HG03175 (cell line): Measurements from ENCODE around the gene SLC25A2.
"Not testable (repeated sequence)": the region's sequence is repeated elsewhere in the genome, so short reads cannot be mapped to it uniquely, and the experiment has no call there.

Source experiments
- ATAC-seq: cut with Tn5 transposase; IDR thresholded peaks from one replicate; pipeline ENCODE4 v1.9.1; 2021; ENCODE audit warnings: mild to moderate bottlenecking, moderate library complexity; ENCODE audit not compliant: unreplicated experiment

Gene SLC25A2

GRCh38 chr5:141303756-141304155, at the start of gene SLC25A2:
SLC25A2 (minus strand) TSS chr5:141304049; CDS start chr5:141303865, 184 bp downstream.
- no peak for ATAC-seq

GRCh38 chr5:141351591-141351990, 47.7 kb upstream of the SLC25A2 start:
- no peak for ATAC-seq

- peak; percentile 79 for ATAC-seq
Measured at GRCh38 chr5:141349917-141350619, 46.2 kb upstream of the SLC25A2 start, which contains the start of gene PCDHGB1. PCDHGB1 (plus strand) TSS chr5:141350099; CDS start chr5:141350261, 162 bp downstream.

- ATAC-seq = not testable (repeated sequence)
Measured at GRCh38 chr5:141346017-141346416, 42.2 kb upstream of the SLC25A2 start.

- ATAC-seq = no peak
Measured at GRCh38 chr5:141345327-141345726, 41.5 kb upstream of the SLC25A2 start.

GRCh38 chr5:141343953-141344463, 40.2 kb upstream of the SLC25A2 start:
- no peak for ATAC-seq

- no peak for ATAC-seq
Measured at GRCh38 chr5:141343242-141343952, 39.5 kb upstream of the SLC25A2 start, which contains the start of gene PCDHGA3. PCDHGA3 (plus strand) TSS chr5:141343829; CDS start chr5:141344034, 205 bp downstream.

GRCh38 chr5:141342773-141343172, 38.9 kb upstream of the SLC25A2 start:
- no peak for ATAC-seq

GRCh38 chr5:141340781-141341354, 37.0 kb upstream of the SLC25A2 start:
- not testable (repeated sequence) for ATAC-seq

- ATAC-seq = no peak
Measured at GRCh38 chr5:141338538-141339306, 34.9 kb upstream of the SLC25A2 start, which contains the start of gene PCDHGA2. PCDHGA2 (plus strand) TSS chr5:141338760.

GRCh38 chr5:141332571-141332970, 28.7 kb upstream of the SLC25A2 start:
- not testable (repeated sequence) for ATAC-seq

GRCh38 chr5:141330299-141331080, 26.6 kb upstream of the SLC25A2 start, which contains the start of gene PCDHGA1:
PCDHGA1 (plus strand) TSS chr5:141330514.
- no peak for ATAC-seq

- no peak for ATAC-seq
Measured at GRCh38 chr5:141328231-141328630, 24.4 kb upstream of the SLC25A2 start.

GRCh38 chr5:141326088-141326854, 22.4 kb upstream of the SLC25A2 start:
- peak; percentile 80 for ATAC-seq

- no peak for ATAC-seq
Measured at GRCh38 chr5:141322261-141322660, 18.4 kb upstream of the SLC25A2 start.

GRCh38 chr5:141320225-141321169, 16.6 kb upstream of the SLC25A2 start, which contains the start of gene TAF7:
TAF7 (minus strand) TSS chr5:141320784; CDS start chr5:141320044, 740 bp downstream.
- peak; percentile 93 for ATAC-seq

GRCh38 chr5:141319699-141320098, 15.8 kb upstream of the SLC25A2 start:
- ATAC-seq = no peak

GRCh38 chr5:141319202-141319601, 15.4 kb upstream of the SLC25A2 start:
- ATAC-seq = no peak
